GM21447 (cell line): ENCODE results near the gene PPP1R14B.

Experiments used
- ATAC-seq: cut with Tn5 transposase; IDR thresholded peaks from one replicate; pipeline ENCODE4 v1.9.1; 2021; ENCODE audit not compliant: unreplicated experiment

The PPP1R14B gene

GRCh38 chr11:64246871-64247728 is at the start of gene PPP1R14B:
PPP1R14B (minus strand) TSS chr11:64246943; CDS start chr11:64246673, 270 bp downstream.
- ATAC-seq: no peak

- ATAC-seq: no peak
Measured at GRCh38 chr11:64296236-64296635, 49.5 kb upstream of the PPP1R14B start.

GRCh38 chr11:64295760-64296159 is 49.0 kb upstream of the PPP1R14B start:
- no peak for ATAC-seq

GRCh38 chr11:64294774-64295173 is 48.0 kb upstream of the PPP1R14B start:
- no peak for ATAC-seq

- ATAC-seq: no peak
Measured at GRCh38 chr11:64292460-64293254, 45.9 kb upstream of the PPP1R14B start.

- no peak for ATAC-seq
Measured at GRCh38 chr11:64291752-64292459, 45.2 kb upstream of the PPP1R14B start.

- ATAC-seq: no peak
Measured at GRCh38 chr11:64291262-64291751, 44.6 kb upstream of the PPP1R14B start, which contains the start of gene KCNK4. KCNK4 (plus strand) TSS chr11:64291302; CDS start chr11:64293019, 1,717 bp downstream.

- no peak for ATAC-seq
Measured at GRCh38 chr11:64290352-64291261, 43.9 kb upstream of the PPP1R14B start.

GRCh38 chr11:64289002-64289564 is 42.3 kb upstream of the PPP1R14B start:
- ATAC-seq: no peak

GRCh38 chr11:64288353-64288750 is 41.6 kb upstream of the PPP1R14B start:
- ATAC-seq: no peak

- ATAC-seq: no peak
Measured at GRCh38 chr11:64287676-64288352, 41.1 kb upstream of the PPP1R14B start.

GRCh38 chr11:64286801-64287159 is 40.0 kb upstream of the PPP1R14B start:
- no peak for ATAC-seq

- ATAC-seq: no peak
Measured at GRCh38 chr11:64285885-64286800, 39.4 kb upstream of the PPP1R14B start.

- peak; percentile 54 for ATAC-seq
Measured at GRCh38 chr11:64284962-64285884, 38.5 kb upstream of the PPP1R14B start, which contains the start of gene GPR137. GPR137 (plus strand) TSS chr11:64285848; CDS start chr11:64286525, 677 bp downstream.

GRCh38 chr11:64284048-64284961 is 37.6 kb upstream of the PPP1R14B start, which contains the start of gene BAD:
BAD (minus strand) TSS chr11:64284665; CDS start chr11:64284368, 297 bp downstream.
- ATAC-seq: peak; percentile 74

GRCh38 chr11:64283092-64283491 is 36.3 kb upstream of the PPP1R14B start:
- no peak for ATAC-seq
